K562 (cell line): ENCODE data around the gene ZSWIM4. TPM values are rescaled to one million over a fixed set of nuclear protein-coding genes. Genes with fewer than 3 reads are reported as not detected.

Experiments
- CHD1 ChIP-seq: fragments of 200-600 bp; sonication (generic); IDR thresholded peaks from one replicate; pipeline ENCODE4 v1.6.1; 2012; ENCODE audit warnings: mild to moderate bottlenecking, moderate library complexity, low read length, inconsistent platforms
- CTBP1 ChIP-seq: fragments of 450-650 bp; IDR thresholded peaks from 2 replicates; pipeline ENCODE4 v1.6.1; 2016; ENCODE audit warnings: borderline replicate concordance
- FOS ChIP-seq: IDR thresholded peaks from 3 replicates; pipeline ENCODE4 v1.6.1; 2011; ENCODE audit not compliant: insufficient read length; ENCODE audit errors: extremely low read depth
- GABPA ChIP-seq: fragments of 200-800 bp; sonication (Bioruptor generic); conservative IDR thresholded peaks from 2 replicates; pipeline ENCODE4 v1.6.1; 2016; ENCODE audit warnings: low read depth, missing genetic modification characterization, missing compliant biosample characterization
- GABPB1 ChIP-seq: sonication (generic); formaldehyde crosslinking; IDR thresholded peaks from 2 replicates; pipeline ENCODE4 v1.8.0; 2022; ENCODE audit warnings: mild to moderate bottlenecking, missing genetic modification reagents
- GTF2B ChIP-seq: IDR thresholded peaks from 2 replicates; pipeline ENCODE4 v1.6.1; 2011; ENCODE audit not compliant: insufficient read length; ENCODE audit errors: extremely low read depth
- HOXB6 ChIP-seq: fragments of 250-450 bp; sonication (Bioruptor Pico); IDR thresholded peaks from 2 replicates; pipeline ENCODE4 v1.5.1; 2022; ENCODE audit warnings: mild to moderate bottlenecking, borderline replicate concordance
- IFI16 ChIP-seq: fragments of 250-450 bp; sonication (Bioruptor Pico); IDR thresholded peaks from 2 replicates; pipeline ENCODE4 v2.1.2; 2022; ENCODE audit warnings: mild to moderate bottlenecking, inconsistent platforms
- JUND ChIP-seq, 2 experiments: IDR thresholded peaks; 2 replicates in 1 of 2; 3 replicates in 1 of 2; pipeline ENCODE4 v1.6.1; 2011; ENCODE audit warnings: borderline replicate concordance in 2 of 2, low read depth in 2 of 2, low read length in 2 of 2, improper control_type of control experiment in 1 of 2, missing biosample characterization in 1 of 2, missing genetic modification characterization in 1 of 2, missing genetic modification reagents in 1 of 2
- KAT2B ChIP-seq: IDR thresholded peaks from one replicate; pipeline ENCODE4 v1.6.1; 2012; ENCODE audit warnings: low read depth, mild to moderate bottlenecking, control low read depth, inconsistent platforms, low read length, moderate library complexity
- MCM3 ChIP-seq: fragments of 450-650 bp; IDR thresholded peaks from 2 replicates; pipeline ENCODE4 v1.6.1; 2016
- MED1 ChIP-seq: sonication (generic); formaldehyde crosslinking; IDR thresholded peaks from 2 replicates; pipeline ENCODE4 v1.8.1; 2023; ENCODE audit warnings: missing genetic modification reagents, borderline replicate concordance
- PKNOX1 ChIP-seq: fragments of 450-650 bp; IDR thresholded peaks from 2 replicates; pipeline ENCODE4 v1.6.1; 2016
- SMAD1 ChIP-seq: fragments of 150-350 bp; IDR thresholded peaks from 2 replicates; pipeline ENCODE4 v1.6.1; 2014; ENCODE audit warnings: low read length, low read depth; ENCODE audit not compliant: partially characterized antibody
- ZBTB17 ChIP-seq: fragments of 450-650 bp; formaldehyde crosslinking; IDR thresholded peaks from 2 replicates; pipeline ENCODE4 v1.4.0; 2020; ENCODE audit warnings: mild to moderate bottlenecking
- ZC3H8 ChIP-seq: fragments of 450-650 bp; IDR thresholded peaks from 2 replicates; pipeline ENCODE4 v1.6.1; 2017
- ZFP30 ChIP-seq: fragments of 250-450 bp; sonication (Bioruptor Pico); IDR thresholded peaks from 2 replicates; pipeline ENCODE4 v1.8.0; 2022; ENCODE audit warnings: moderate library complexity, mild to moderate bottlenecking, inconsistent platforms, borderline replicate concordance
- polyA plus RNA-seq, 8 experiments: library from polyadenylated mRNA; depleted of rRNA in 4 of 8; stranded (reverse) in 5 of 8; unstranded in 3 of 8; fragments of >200 nt; fragmentation: Nextera tagmentation in 2 of 8; fragmentation: Illumina TruSeq in 1 of 8; extraction: Ambion mirVana in 2 of 8; extraction: Trizol in 1 of 8; gene quantifications; 2 replicates each; pipeline versions ENCODE4 v1.2.1 to v1.2.3, GENCODE V29; 2011 to 2014; ENCODE audit warnings: inconsistent platforms in 1 of 8, missing spikeins in 1 of 8
- total RNA-seq, 7 experiments: library from RNA; depleted of rRNA in 6 of 7; stranded (reverse); fragments of >200 nt in 6 of 7; fragmentation: Illumina TruSeq in 2 of 7; extraction: Trizol in 2 of 7; gene quantifications; 2 replicates each; pipeline versions ENCODE4 v1.2.1 to v1.2.3, GENCODE V29; 2011 to 2021; ENCODE audit warnings: low replicate concordance in 1 of 7
- TF ChIP-seq, protein P1 (sequence below): fragments of 150-350 bp; IDR thresholded peaks from 2 replicates; pipeline ENCODE4 v1.6.1; 2014; ENCODE audit warnings: low read depth, mild to moderate bottlenecking, low read length, borderline replicate concordance

ZSWIM4 gene
- total and polyA plus RNA-seq, 9 of the 15 experiments (the other 6 are each of a cell fraction or from before 2014, with no cell fraction given) = 0.25 to 3.7 (median 0.79) TPM; not detected in 2

DNA sequence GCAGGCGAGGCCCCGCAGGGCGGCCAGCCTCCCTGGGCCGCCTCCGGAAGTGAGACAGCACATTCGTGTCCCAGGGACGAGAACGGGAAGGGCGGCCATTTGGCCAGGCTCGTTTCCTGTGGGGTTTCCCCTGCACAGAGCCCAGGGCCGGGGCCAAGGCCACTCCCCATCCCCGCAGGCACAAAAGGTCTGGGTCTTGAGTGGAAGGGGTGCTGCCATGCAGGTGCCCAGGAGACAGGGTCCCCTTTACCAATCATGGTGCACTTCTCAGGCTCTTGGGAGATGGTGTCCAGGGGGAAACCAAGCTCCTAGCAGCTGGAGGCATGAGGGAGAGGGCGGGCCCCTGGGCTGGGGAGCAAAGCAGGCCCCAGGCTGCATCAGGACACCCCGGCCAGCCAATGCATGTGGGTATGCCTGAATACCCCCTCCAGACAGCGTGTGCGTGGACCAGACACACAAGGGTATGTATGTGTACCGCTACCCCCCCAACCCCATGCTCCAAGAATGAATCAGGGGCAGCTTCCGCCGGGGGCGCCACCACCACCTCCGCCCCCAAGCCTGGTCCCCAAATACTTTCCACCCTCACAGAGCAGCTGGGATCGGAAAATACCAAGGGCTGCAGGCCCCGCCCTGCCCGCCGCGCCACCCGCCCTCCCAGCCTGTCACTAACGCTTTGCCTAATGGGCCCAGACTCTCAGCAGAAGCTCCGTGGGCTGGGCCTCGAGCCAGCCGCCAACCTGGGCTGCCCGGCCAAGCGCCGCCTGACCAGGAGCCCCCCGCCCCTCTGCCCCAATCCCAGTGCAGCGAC, 44.1 kb downstream of the ZSWIM4 start (continued):
- no peak for TF ChIP-seq MED1 (CRISPR knock-in tag)
- TF ChIP-seq FOS = no peak
- no peak for TF ChIP-seq HOXB6 (CRISPR knock-in tag)
- peak; percentile 83 for TF ChIP-seq GABPB1
- TF ChIP-seq, protein P1, sequence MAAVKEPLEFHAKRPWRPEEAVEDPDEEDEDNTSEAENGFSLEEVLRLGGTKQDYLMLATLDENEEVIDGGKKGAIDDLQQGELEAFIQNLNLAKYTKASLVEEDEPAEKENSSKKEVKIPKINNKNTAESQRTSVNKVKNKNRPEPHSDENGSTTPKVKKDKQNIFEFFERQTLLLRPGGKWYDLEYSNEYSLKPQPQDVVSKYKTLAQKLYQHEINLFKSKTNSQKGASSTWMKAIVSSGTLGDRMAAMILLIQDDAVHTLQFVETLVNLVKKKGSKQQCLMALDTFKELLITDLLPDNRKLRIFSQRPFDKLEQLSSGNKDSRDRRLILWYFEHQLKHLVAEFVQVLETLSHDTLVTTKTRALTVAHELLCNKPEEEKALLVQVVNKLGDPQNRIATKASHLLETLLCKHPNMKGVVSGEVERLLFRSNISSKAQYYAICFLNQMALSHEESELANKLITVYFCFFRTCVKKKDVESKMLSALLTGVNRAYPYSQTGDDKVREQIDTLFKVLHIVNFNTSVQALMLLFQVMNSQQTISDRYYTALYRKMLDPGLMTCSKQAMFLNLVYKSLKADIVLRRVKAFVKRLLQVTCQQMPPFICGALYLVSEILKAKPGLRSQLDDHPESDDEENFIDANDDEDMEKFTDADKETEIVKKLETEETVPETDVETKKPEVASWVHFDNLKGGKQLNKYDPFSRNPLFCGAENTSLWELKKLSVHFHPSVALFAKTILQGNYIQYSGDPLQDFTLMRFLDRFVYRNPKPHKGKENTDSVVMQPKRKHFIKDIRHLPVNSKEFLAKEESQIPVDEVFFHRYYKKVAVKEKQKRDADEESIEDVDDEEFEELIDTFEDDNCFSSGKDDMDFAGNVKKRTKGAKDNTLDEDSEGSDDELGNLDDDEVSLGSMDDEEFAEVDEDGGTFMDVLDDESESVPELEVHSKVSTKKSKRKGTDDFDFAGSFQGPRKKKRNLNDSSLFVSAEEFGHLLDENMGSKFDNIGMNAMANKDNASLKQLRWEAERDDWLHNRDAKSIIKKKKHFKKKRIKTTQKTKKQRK = no peak
- no peak for TF ChIP-seq CTBP1
- no peak for TF ChIP-seq ZC3H8
- TF ChIP-seq ZFP30 (CRISPR knock-in tag) = no peak
- TF ChIP-seq SMAD1 = no peak
- TF ChIP-seq ZBTB17 (CRISPR knock-in tag) = peak; percentile 60; the same call in 1 of the 2 replicates
- no peak for TF ChIP-seq MCM3
- TF ChIP-seq CHD1 = peak; percentile 76
- TF ChIP-seq KAT2B = no peak
- peak; percentile 29; the same call in 1 of the 2 replicates for TF ChIP-seq JUND (IDR thresholded peaks at IDR 0.05; ENCODE audit: borderline replicate concordance, low read depth, low read length)
- no peak; the same call in 2 of the 3 replicates for TF ChIP-seq JUND (tag; IDR thresholded peaks at IDR 0.05; ENCODE audit: borderline replicate concordance, low read depth, low read length)
- peak; percentile 60 for TF ChIP-seq PKNOX1
- no peak for TF ChIP-seq GTF2B
- no peak for TF ChIP-seq IFI16 (CRISPR knock-in tag)
- TF ChIP-seq GABPA (tag) = peak; percentile 92
